OCI-LY7 (cell line): Measurements from ENCODE around the gene RAP1B. TPM values are rescaled to one million over a fixed set of nuclear protein-coding genes. Genes with fewer than 3 reads are reported as not detected.

Experiments
- BruUV-seq: library from RNA; stranded (reverse); fragments of 400-500 nt; replicated peaks from 2 replicates; lab custom pipeline; 2021; lab: Mats Ljungman, UMichigan
- CTCF ChIA-PET: fragments of 300-600 bp; sonication (Branson Sonifier 250); formaldehyde crosslinking; loops from one replicate; lab custom pipeline; 2022; ENCODE audit warnings: antibody characterized with exemption; ENCODE audit not compliant: unreplicated experiment; lab: Charles Lee
- POLR2A ChIA-PET: fragments of 300-600 bp; sonication (Branson Sonifier 250); formaldehyde crosslinking; loops from one replicate; lab custom pipeline; 2022; ENCODE audit warnings: antibody characterized with exemption; lab: Charles Lee
- DNase-seq: peaks from one replicate; pipeline ENCODE4 v3.0.0-alpha.2; 2015; ENCODE audit warnings: low spot score
- H2AFZ ChIP-seq: fragments of 200-600 bp; sonication (generic), shearing (Covaris generic); 2 replicates; pipeline ENCODE4 v1.6.1; 2014; ENCODE audit warnings: mild to moderate bottlenecking, antibody characterized with exemption, low read length, moderate library complexity
- H3K27ac ChIP-seq: fragments of 200-600 bp; sonication (generic); 2 replicates; pipeline ENCODE4 v1.5.1; 2014; ENCODE audit warnings: mixed run types, low read depth, mild to moderate bottlenecking, moderate library complexity, low read length, inconsistent platforms; ENCODE audit not compliant: poor library complexity, severe bottlenecking
- H3K36me3 ChIP-seq: fragments of 200-600 bp; sonication (generic); 2 replicates; pipeline ENCODE4 v1.6.1; 2014; ENCODE audit warnings: mild to moderate bottlenecking, antibody characterized with exemption, low read length, moderate library complexity, mixed read lengths; ENCODE audit not compliant: insufficient read depth
- H3K4me1 ChIP-seq: fragments of 200-600 bp; sonication (generic); 2 replicates; pipeline ENCODE4 v1.5.1; 2014; ENCODE audit warnings: mild to moderate bottlenecking, low read length; ENCODE audit not compliant: insufficient read depth, poor library complexity, severe bottlenecking
- H3K4me2 ChIP-seq: fragments of 200-600 bp; sonication (generic); 2 replicates; pipeline ENCODE4 v1.6.1; 2014; ENCODE audit warnings: mild to moderate bottlenecking, low read length
- H3K4me3 ChIP-seq: fragments of 200-600 bp; sonication (generic); 2 replicates; pipeline ENCODE4 v1.5.1; 2014; ENCODE audit warnings: mild to moderate bottlenecking, low read depth, low read length; ENCODE audit not compliant: poor library complexity, severe bottlenecking
- H3K79me2 ChIP-seq: fragments of 200-600 bp; sonication (generic); 2 replicates; pipeline ENCODE4 v1.6.1; 2016; ENCODE audit warnings: low read depth, mild to moderate bottlenecking, low read length, moderate library complexity, mixed read lengths; ENCODE audit not compliant: insufficient read depth
- H3K9me2 ChIP-seq: fragments of 200-600 bp; sonication (generic); 2 replicates; pipeline ENCODE4 v1.6.1; 2016; ENCODE audit warnings: mild to moderate bottlenecking, low read length, mixed read lengths; ENCODE audit not compliant: insufficient read depth
- H3K9me3 ChIP-seq: fragments of 200-600 bp; sonication (generic); 2 replicates; pipeline ENCODE4 v1.6.1; 2014; ENCODE audit warnings: mild to moderate bottlenecking, mixed run types, low read length, mixed read lengths
- H4K20me1 ChIP-seq: fragments of 200-600 bp; sonication (generic); 2 replicates; pipeline ENCODE4 v1.6.1; 2014; ENCODE audit warnings: mild to moderate bottlenecking, antibody characterized with exemption, low read length, moderate library complexity, mixed read lengths; ENCODE audit not compliant: insufficient read depth
- CTCF ChIP-seq: fragments of 200-600 bp; sonication (generic); conservative IDR thresholded peaks from 2 replicates; pipeline ENCODE4 v1.5.1; 2014; ENCODE audit warnings: mild to moderate bottlenecking, antibody characterized with exemption, low read length, moderate library complexity, mixed read lengths
- EZH2phosphoT487 ChIP-seq: fragments of 200-600 bp; sonication (generic); IDR thresholded peaks from 2 replicates; pipeline ENCODE4 v1.6.1; 2018; ENCODE audit warnings: low read depth, borderline replicate concordance, mild to moderate bottlenecking, mixed run types, antibody characterized with exemption, low read length, moderate library complexity, mixed read lengths
- intact Hi-C: fragments of 100-400 bp; cut with micrococcal nuclease; formaldehyde crosslinking; loops from one replicate; pipeline ENCODE4 v1.10.0; 2022; ENCODE audit not compliant: unreplicated experiment
- total RNA-seq, 2 experiments: library from RNA; depleted of rRNA in 1 of 2; stranded (reverse); fragments of >200 nt in 1 of 2; shearing (Covaris generic) in 1 of 2; gene quantifications; 2 replicates each; pipeline ENCODE4 v1.2.3, GENCODE V29; 2014 to 2022

Gene RAP1B
- total RNA-seq, 2 experiments from 2014 or later, result 100 to 166 TPM

DNA sequence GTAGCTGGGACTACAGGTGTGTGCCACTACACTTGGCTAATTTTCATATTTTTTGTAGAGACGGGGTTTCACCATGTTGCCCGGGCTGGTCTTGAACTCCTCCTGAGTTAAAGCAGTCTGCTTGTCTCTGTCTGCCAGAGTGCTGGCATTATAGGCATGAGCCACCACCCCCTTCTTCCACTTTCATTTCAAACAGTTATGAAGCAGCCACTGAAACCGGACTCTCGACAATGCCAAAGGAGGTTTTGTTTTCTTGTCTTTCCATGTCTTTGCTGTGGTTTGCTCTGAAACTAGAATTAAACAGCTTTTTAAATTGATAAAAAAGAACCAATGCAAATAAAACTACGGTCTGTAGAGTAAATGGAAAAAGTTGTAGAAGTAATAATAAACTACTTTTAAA is 30.4 kb downstream of the RAP1B start:
- BruUV-seq, result no TSS peak
- intact Hi-C loops, result no loop called here
- Histone ChIP-seq H3K4me1 (peaks cover 57% of the 10 kb centered on the region), H3K4me3 (peak overlapping the region; percentile 26), H3K9me2 (no peaks in the 10 kb centered on the region), H2AFZ (no peak overlapping the region), H3K9me3 (no peaks in the 10 kb centered on the region; the same call in 1 of the 2 replicates), H4K20me1 (peaks cover 4% of the 10 kb centered on the region; the same call in 1 of the 2 replicates), H3K27ac (peak overlapping the region; percentile 44), H3K79me2 (peaks cover 100% of the 10 kb centered on the region), H3K36me3 (peaks cover 61% of the 10 kb centered on the region), H3K4me2 (peak overlapping the region; percentile 55)
- TF ChIP-seq EZH2phosphoT487 (no peak), CTCF (no peak)
- CTCF ChIA-PET, result no interaction called here
- peak; percentile 51 for DNase-seq
- POLR2A ChIA-PET, result interaction anchor here (1.0 to 2.1 kb wide), 3 partner anchors 18 to 40 kb away, joined by 3 to 7 read pairs (median 6); no protein-coding TSS in a partner anchor

- H3K27ac ChIP-seq, result no peak overlapping the region
- POLR2A ChIA-PET, result interaction anchor here (0.7 to 1.4 kb wide), 2 partner anchors 17 to 581 kb away, joined by 3 read pairs; no protein-coding TSS in a partner anchor
- no peak overlapping the region for H3K4me3 ChIP-seq
- intact Hi-C loops, result no loop called here
- H3K36me3 ChIP-seq, result peaks cover 84% of the 10 kb centered on the region
- peaks cover 4% of the 10 kb centered on the region for H3K4me1 ChIP-seq
- H3K9me3 ChIP-seq, result no peaks in the 10 kb centered on the region
- CTCF ChIA-PET, result no interaction called here
- H3K4me2 ChIP-seq, result no peak overlapping the region
- no peaks in the 10 kb centered on the region for H3K9me2 ChIP-seq
- peaks cover 91% of the 10 kb centered on the region for H3K79me2 ChIP-seq
- no peaks in the 10 kb centered on the region for H4K20me1 ChIP-seq
- no peak for DNase-seq
- no peak overlapping the region for H2AFZ ChIP-seq
- BruUV-seq, result no TSS peak
- TF ChIP-seq EZH2phosphoT487 (no peak), CTCF (no peak)
Measured at GRCh38 chr12:68646484-68646883, 35.8 kb downstream of the RAP1B start.

GRCh38 chr12:68647507-68647906 is 36.8 kb downstream of the RAP1B start:
- Histone ChIP-seq H3K36me3 (peaks cover 85% of the 10 kb centered on the region), H3K4me2 (no peak overlapping the region), H3K9me3 (no peaks in the 10 kb centered on the region), H3K9me2 (no peaks in the 10 kb centered on the region), H3K27ac (no peak overlapping the region), H2AFZ (no peak overlapping the region), H3K4me1 (no peaks in the 10 kb centered on the region), H3K4me3 (no peak overlapping the region), H4K20me1 (no peaks in the 10 kb centered on the region), H3K79me2 (peaks cover 81% of the 10 kb centered on the region)
- CTCF ChIA-PET, result no interaction called here
- no peak for DNase-seq
- POLR2A ChIA-PET, result interaction anchor here (1.2 kb wide), 1 partner anchor 9 kb away, joined by 3 read pairs; no protein-coding TSS in a partner anchor
- no peak for TF ChIP-seq CTCF
- TF ChIP-seq EZH2phosphoT487, result no peak
- BruUV-seq, result no TSS peak
- intact Hi-C loops, result no loop called here
